GM11168 (cell line): Measurements from ENCODE around the gene MAP9.
"Not testable (repeated sequence)": the region's sequence is repeated elsewhere in the genome, so short reads cannot be mapped to it uniquely, and the experiment has no call there.

Experiments
- in situ Hi-C: fragments of 300-500 bp; cut with MboI; formaldehyde crosslinking; loops from one replicate; pipeline ENCODE4 v1.12.0; 2022; ENCODE audit warnings: low sequenced_read_pairs; ENCODE audit not compliant: unreplicated experiment

Gene MAP9

DNA sequence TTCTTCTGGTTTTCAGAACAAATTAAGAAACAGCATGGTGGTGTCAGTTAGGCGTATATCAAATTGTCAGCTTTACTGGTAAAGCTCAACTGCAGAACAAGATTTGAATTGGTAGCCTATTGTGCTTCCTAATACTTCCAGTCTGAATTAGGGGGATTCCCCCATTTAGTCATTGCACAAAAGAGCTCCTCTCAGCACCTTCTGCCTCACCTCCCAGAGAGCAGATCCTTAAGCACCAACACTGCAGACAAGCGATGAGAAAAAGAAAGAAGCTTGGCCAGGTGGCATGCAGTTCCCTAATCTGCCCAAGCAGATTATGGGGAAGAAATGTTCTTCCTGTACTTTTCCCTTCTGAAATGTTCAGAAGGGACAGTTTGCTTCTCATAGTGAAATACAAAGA lies 9.2 kb downstream of the MAP9 start:
- in situ Hi-C loops: loop anchor here (25.0 kb wide), 2 partner anchors 380 to 580 kb away; partner anchors contain the start of gene RBM46

DNA sequence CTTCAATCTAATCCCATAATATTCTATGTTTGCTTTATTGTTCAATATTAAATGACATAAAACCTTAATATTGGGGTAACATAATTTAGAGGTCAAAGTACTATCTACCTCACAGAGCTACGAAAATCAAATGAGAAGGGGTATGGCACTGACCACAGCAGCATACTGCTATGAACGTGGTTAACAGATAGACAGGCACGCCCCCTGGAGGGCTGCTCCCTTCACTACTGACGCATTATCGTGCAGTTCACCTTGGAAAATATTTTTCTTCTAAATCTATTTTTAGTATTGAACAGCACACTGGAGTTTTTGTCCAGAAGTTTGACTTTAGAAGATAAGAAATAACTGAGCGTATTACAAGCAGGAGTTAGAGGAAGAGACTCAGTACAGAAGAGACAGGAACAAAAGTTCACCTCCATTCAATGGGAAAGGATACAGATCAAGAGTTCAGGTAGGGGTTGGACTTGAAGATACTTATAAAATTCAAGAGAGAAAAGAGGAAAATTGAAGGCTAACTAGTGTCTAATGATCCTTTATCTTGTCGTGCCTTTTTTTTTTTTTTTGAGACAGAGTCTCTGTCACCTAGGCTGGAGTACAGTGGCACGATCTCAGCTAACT lies 22.7 kb downstream of the MAP9 start:
- in situ Hi-C loops: loop anchor here (25.0 kb wide), 2 partner anchors 367 to 567 kb away; partner anchors contain the start of gene RBM46

DNA sequence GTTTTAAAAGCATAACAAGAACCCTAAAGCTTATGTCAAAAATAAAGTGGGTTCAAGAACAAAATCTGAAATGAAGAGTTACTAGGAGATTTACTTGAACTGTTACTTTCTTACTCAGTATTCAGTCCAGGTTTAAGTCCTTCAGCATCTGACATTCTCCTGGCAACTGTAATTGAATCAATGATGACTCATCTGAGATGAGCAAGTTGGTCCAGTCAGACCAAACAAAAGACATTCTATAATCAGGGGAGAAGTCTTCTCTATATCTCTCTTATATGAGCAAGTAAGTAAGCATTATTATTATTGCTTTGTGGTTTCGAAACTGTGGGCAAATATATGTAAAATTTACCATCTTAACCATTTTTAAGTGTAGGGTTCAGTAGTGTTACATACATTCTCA lies 34.6 kb downstream of the MAP9 start:
- in situ Hi-C loops: no loop called here

DNA sequence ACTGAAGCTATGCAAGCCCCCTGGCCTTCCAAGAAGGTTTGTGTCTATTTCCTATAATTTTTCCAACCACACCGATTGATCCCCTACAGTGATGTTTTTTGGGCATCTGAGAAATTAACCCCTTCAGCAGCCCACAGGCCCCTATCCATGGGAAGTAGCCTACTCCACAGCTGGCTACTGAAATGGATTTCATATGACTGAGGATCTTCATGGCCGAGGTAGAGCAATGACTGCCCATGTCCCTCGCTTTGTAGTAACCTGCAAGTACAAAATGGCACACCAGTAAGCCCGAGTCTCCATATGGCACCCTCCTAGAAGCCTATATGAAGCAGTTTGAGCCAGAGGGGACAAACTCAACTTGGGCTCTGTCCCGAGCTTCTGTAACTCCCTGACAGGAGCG lies 36.8 kb downstream of the MAP9 start:
- in situ Hi-C loops: no loop called here

DNA sequence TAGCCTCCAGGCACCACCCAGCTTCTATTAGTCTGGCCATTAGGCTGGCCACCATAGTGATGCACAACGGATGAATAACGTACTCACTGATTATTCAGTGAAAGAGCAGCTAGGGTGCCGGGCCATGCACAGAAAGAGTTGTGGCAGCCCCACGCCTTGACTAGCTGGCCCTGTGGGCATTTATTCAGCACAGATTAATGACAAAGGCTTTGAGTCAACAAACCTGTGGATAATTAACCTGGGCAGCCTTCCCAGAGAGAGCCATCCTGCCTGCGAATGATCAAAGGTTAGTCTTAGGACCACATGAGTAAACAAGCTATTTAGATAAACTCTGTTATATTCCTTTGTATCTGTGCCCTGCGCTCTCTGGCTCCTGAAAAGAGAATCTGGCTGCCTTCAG lies 37.2 kb downstream of the MAP9 start:
- in situ Hi-C loops: no loop called here

DNA sequence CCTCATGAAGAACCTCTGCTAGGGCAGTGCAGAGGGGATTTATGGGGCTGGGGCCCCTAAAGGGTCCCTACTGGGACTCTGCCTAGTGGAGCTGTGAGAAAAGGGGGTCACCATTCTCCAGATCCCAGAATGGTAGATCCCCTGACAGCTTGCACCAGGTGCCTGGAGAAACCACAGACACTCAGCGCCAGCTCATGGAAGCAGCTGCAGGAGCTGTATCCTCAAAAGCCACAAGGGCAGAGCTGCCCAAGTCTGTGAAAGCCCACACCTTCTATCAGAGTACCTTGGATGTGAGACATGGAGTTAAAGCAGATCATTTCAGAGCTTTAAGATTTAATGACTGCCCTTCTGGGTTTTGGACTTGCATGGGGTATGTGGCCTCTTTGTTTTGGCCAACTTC lies 38.6 kb downstream of the MAP9 start:
- in situ Hi-C loops: no loop called here

DNA sequence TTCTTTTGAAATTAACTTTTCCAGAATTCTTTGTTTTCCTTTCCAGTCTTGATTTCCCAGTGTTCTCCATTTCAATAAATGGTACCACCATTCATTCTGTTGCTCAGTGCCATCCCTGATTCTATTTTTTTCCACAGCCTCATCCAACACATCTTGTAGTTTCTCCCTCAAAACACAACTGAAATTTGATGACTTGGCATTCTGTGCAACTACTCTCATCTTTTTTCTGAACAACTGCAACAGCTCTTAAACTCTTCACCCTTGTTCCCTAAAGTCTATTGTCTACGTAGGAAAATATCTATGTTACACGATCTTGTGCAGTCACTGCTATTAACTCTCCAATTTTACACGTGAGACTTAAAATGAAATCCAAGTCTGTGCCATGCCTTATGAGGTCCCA lies 40.5 kb downstream of the MAP9 start:
- in situ Hi-C loops: no loop called here

DNA sequence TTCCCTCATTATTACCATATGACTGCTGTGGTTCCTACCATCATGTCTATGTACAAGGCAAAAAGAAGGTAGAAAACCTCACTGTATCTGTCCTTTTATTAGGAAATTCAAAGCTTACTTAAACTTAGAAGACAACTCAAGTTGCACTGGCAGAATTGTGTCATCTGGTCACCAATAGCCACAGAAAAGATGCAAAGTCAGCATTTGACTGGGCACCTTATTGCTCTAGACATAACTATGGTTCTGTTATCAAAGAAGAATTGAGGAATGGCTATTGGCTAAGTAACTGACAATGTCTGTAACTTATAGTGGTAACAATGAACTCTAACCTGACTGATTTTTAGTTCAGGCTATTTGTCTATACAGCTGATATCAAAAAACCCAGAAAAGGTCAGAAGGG lies 45.3 kb downstream of the MAP9 start:
- in situ Hi-C loops: no loop called here

DNA sequence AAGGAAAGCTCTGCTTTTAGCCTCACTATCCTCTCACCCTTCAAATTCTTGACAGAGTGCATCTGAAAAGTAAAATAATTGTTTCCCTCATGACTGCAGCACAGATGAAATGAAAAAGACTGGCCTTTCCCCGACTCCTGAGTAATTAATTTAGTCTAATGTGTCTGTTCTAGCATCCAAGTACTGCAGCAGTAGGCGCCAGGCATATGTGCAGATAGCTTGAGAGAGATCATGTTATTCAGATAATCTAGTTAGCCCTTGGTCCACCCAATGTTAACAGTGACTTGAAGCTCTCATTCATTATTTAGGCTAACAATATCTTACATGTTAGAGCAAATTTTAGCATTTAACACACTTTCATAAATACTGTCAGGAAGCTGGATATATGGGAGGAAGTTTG lies 54.0 kb downstream of the MAP9 start:
- in situ Hi-C loops: no loop called here

DNA sequence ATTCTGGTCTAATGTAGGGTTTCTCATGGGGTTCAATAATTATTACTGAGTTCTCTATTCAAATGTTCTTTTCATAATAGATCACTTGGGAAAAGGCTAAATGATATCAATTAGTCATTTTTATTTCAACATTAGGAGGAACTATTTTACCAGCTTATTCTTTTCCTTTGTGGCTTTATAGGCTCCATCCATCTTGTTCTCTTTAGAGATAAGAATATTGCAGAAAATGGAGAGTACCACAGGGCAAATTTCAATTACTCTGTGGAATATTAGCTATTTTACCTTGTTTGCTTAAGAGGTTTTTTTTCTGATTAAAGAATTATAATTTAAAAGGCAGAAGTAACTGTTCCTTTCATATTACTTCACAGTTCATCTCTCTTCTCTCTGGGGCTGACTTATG lies 55.8 kb downstream of the MAP9 start:
- in situ Hi-C loops: no loop called here

DNA sequence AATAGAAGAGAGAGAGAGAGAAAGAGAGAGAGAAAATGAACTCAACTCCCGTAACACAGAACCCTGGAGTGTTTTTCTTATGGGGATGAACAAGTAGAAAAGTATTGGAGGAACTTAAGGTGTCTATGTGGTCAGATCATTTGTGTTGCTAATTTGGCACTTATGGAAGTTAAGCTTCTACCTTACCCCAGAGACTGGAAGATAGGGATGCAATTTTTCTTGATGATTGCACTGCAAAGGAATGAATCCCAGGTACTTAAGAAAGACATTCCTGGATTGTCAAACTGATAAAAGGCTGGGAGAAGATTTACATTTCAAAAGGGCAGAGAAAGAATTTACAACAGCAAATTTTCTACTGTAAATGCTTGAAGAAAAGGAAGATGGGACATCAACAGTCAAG lies 57.2 kb downstream of the MAP9 start:
- in situ Hi-C loops: no loop called here

DNA sequence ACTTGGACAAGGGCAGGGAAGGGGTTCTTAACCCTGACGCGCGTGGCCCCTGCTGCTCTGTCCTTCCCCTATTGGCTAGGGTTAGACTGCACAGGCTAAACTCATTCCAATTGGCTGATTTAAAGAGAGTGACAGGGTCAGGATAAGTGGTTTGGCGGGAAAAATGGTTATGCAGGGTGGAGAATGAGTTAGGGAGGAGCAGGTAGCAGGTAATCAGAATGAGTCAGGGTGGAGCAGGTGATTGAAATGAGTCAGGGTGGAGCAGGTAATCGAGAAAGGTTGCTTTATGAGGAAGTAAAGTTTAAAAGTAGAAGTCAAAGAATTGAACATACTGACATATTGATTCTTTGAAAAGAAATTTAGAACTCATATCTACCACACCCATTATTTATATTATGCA lies 64.7 kb downstream of the MAP9 start:
- in situ Hi-C loops: not testable (repeated sequence)

DNA sequence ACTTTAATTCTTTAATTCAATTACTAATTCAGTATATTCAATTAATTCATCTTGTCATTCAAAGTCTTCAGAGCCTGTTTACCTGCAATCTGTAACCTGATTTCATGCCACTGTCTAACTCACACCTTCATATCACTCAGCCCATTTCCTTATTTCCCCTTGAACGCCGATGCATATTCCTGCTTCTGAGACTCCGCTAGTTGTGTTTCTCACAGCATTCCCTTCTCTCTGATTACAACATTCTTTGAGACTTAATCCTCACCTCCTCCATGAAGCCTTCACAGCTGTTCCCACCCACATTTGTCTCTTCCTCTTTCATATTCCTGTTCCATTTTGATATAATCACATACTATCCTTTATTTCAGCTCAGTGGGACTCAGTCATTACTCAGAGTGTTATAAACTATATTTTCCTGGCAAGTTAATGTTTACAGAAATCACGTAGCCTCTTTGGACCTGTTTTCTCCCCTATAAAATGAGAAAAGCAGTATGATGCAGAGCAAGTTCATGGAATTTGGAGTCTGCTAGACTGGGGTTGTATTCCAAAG lies 69.0 kb downstream of the MAP9 start:
- in situ Hi-C loops: no loop called here

DNA sequence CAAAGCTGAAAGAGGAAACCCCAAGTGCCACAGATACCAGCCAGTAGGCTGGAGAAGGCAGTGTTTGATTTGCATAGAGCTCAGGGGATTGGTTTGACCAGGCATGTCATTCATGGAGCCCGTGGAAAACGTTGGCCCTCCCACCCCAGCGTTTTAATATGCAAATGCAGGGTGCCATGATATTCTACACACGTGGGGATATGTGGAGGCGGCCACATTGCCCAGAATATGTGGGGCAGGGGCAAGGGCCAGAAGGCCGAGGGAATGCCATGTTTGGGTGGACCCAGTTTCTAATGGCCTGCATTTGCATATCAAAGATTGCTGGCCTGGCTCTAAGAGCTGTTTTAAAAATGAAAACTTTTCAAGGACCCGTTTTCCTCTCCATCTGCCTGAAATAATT lies 71.1 kb downstream of the MAP9 start:
- in situ Hi-C loops: no loop called here

DNA sequence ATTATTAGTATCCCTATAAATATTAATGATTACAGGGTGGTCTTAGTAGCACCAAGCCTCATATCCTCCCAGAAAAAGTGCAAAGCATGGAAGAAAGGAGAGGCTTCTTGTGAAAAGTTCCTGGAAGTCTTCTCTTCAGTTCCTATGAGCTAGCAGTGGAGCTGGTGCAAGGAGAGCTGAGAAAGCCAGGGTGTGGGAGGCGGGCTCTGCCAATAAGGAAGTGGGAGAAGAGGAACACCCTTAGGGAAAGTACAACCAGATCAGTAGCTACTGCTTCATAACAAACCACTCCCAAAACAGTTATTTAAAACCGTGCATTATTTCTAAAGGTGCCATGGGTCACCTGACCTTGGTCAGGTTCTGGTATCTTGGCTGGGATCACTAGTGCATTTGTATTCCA lies 72.4 kb downstream of the MAP9 start:
- in situ Hi-C loops: no loop called here

DNA sequence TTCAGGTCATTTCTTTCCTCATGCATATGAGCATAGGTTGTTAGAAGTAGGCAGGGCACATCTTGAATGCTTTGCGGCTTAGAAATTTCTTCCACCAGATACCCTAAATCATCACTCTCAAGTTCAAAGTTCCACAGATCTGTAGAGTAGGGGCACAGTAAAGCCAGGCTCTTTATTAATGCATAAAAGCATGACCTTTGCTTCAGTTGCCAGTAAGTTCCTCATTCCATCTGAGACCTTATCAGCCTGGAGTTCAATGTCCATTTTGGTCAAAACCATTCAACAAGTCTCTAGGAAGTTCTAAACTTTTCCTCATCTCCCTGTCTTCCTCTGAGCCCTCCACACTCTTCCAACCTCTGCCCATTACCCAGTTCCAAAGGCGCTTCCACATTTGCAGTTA lies 77.7 kb downstream of the MAP9 start:
- in situ Hi-C loops: no loop called here
